GM12801 (cell line): ENCODE measurements around the gene TSPAN9.

Experiments
- TF ChIP-seq, protein P1 (sequence below): IDR thresholded peaks from one replicate; pipeline ENCODE4 v1.5.1; 2011; ENCODE audit warnings: control low read depth; ENCODE audit not compliant: insufficient read length; ENCODE audit errors: extremely low read depth

The TSPAN9 gene

DNA sequence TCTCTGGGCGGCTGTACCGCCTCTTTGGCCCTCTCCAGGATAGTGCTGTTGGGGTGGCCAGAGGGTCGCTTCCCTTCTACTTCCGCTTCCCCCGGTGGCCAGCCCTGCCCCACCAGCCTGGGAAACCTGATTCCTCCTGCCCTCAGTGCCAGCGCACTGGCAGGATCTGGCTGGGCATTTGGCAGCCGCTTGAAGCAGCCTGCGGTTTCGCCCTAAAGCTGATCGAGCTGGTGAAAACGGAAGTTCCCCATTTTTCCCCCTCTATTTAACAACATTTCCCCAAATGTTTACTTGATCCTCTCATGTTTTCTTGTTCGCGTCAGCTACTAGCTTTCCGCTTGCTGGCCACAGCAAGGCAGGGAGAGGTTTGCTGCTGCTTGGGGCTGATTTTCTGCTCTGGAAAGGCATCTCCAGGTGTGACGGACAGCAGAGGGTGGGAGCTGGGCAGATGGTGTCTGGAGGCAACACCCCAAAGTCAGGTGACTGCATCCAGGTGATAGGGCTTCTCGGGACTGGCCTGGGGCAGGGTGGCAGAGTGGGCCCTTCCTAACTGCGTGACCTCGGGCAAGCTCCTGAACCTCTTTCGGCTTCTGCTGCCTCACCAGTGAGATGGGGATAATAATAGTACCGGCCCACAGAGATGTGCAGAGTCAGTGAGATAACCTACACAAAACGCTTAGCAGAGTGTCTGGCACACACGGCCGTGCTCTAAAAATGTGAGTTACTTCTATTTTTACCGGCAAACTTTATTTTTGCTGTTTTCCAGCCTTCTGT is 53.1 kb downstream of the TSPAN9 start:
- TF ChIP-seq, protein P1, sequence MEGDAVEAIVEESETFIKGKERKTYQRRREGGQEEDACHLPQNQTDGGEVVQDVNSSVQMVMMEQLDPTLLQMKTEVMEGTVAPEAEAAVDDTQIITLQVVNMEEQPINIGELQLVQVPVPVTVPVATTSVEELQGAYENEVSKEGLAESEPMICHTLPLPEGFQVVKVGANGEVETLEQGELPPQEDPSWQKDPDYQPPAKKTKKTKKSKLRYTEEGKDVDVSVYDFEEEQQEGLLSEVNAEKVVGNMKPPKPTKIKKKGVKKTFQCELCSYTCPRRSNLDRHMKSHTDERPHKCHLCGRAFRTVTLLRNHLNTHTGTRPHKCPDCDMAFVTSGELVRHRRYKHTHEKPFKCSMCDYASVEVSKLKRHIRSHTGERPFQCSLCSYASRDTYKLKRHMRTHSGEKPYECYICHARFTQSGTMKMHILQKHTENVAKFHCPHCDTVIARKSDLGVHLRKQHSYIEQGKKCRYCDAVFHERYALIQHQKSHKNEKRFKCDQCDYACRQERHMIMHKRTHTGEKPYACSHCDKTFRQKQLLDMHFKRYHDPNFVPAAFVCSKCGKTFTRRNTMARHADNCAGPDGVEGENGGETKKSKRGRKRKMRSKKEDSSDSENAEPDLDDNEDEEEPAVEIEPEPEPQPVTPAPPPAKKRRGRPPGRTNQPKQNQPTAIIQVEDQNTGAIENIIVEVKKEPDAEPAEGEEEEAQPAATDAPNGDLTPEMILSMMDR, result no peak

DNA sequence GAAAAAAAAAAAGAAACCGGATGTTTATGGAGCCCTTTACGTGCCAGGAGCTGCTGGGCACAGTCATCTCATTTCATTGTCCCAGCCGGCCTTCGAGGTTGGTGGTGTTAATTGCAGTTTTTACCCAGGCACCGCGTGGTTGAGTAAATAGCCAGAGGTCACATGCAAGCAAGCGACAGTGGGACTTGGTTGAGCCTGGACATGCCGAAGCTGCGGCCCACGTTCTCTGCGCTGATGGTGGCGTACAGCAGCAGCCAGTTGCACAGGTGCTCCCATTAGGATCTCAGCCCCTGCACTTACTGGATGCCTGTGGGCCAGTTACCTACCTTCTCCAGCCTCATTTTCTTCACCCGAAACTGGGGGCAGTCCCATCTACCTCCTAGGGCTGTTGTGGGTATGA is 54.0 kb downstream of the TSPAN9 start:
- TF ChIP-seq, protein P1, result no peak

DNA sequence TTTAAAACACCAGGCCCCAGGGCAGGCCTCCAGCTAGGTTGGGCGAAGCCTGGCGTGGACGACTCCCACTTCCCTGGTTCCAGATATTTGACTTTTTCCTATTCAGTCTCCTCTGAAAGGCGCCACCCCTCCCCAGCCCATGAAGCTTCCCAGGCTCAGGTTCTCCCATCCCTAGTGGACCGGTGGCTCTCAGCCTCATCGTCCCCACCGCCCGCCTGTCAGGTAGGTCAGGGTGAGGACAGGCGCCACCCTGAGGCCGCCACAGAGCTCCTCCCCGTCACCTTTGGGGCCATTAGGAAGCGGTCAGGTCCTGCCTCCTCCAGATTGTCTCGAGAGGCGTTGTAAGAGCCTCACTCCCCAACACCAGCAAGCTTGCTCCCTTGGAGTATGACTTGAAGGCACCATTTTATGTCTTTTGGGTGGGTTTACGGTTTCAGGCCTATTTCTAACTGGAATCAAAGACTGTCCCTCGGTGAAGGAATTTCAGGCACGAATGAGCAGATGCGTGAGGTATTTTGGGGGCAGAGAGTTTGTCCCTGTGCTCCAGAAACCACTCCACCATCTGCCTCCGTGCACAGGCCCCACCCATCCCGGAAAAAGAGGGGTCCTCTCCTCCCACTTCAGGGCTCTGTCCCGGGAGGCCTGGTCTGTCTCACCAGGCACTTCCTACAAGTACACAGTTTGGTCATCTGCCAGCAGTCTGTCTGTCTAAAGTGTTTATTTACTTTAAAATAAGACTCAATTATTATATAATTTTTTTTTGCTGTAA is 55.6 kb downstream of the TSPAN9 start:
- TF ChIP-seq, protein P1, result no peak

DNA sequence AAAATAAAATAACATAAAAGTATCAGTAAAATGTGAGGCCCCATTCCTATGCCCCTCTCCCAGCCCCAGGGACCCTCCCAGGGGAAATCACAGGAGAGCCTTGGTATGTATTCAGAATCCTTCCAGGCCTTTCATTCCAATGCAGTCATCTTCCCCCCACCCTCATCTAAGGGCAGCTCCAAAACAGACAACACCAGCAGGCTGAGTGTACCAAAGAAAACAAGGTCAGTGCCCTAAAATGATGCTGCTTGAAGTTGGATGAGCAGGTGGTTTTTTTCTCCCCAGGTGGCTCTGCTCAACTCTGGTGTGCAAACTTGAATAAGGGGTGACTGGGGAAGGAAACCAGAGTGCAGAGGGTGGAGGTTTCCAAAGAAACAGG is 56.2 kb downstream of the TSPAN9 start:
- TF ChIP-seq, protein P1, result no peak

DNA sequence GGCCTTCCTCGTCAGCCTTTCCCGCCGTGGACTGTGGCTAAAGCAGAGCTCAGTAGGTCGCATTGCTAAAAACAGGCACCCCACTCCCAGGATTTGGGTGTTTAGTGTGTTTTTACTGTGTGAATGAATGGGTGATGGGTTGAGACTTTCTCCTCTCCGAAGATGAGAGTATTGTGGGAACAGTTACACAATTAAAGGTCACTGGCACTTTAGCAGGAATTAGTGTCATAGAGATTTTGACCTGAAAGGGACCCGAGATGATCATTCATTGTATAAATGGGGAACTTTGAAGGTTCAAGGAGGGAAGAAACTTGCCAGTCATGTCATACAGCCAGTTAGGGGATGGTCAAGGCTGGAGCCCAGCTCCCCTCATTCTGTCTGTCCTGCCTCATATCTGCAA is 56.9 kb downstream of the TSPAN9 start:
- TF ChIP-seq, protein P1, result no peak

DNA sequence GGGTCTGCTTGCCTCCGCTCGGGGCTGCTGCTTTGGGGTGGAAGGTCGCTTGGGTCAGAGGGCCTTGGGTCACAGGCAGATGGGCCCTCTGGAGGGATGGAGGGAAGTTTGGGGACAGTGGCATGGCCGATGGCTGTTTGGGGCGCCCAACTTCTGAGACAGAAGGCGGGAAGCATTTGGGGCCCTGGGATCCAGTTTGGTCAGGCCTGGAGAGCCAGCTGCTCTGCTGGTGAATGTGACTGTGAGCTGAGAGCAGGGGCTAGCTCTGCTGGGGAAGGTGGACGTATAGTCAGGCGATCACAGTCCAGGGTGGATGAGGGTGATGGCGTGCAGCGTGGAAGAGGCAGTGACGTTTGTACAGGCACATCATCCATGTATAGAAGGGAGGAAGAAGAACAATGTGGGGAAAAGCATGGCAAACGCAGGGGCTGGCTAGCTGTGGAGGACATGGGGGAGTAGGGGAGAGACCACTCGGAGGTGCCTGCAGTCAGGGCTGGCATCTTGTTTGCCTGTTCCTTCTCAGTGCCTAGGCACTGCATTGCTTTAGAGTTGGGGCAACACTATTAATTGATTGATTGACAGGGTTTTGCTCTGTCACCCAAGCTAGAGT is 57.5 kb downstream of the TSPAN9 start:
- TF ChIP-seq, protein P1, result no peak
